ENCODE results near the gene HBP1.

HBP1 gene

DNA sequence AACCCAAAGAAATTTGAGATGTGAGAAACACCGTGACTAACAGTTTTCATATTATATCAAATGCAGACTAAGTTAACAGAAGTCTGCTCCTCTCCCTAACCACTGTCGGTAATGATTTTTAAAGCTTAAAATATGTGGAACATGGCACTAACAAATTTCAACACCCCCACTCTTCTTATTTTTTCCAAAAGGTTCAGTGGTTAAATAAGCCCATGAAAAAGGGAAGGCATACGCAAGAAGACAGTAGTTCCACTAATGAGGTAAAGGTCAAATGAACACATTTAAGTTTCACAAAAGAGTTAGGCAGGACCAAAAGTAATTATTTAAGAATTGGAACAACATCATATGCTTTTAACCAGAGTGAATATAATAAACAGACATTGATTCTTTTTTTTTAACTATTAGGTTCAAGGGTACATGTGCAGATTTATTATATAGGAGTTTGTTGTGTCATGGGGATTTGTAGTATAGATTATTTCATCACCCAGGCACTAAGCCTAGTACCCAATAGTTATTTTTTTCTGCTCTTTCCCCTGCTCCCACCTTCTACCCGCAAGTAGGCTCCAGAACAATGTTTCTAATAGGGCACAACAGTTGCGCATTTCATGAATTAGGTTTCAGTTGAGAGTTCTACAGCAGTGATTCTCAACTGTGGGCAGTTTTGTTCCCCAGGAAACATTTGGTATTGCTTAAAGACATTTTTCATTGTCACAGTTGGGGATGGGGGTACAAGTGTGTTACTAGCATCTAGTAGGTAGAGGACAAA, 79.9 kb downstream of the HBP1 start:
- Histone ChIP-seq H3K27me3 (ENCODE audit: control insufficient read depth, insufficient read depth, low read length) (no peaks in the 10 kb centered on the region), H3K4me1 (ENCODE audit: control insufficient read depth, insufficient read depth, low read length) (no peaks in the 10 kb centered on the region), H3K36me3 (ENCODE audit: control insufficient read depth, insufficient read depth, low read length) (peaks cover 4% of the 10 kb centered on the region; the same call in 1 of the 2 replicates), H3K27ac (ENCODE audit: low read depth, low read length) (no peak overlapping the region), H3K9me3 (ENCODE audit: control insufficient read depth, insufficient read depth, low read depth, low read length) (0 out of 2 replicates have a peak, but pooled peaks cover 3% of the 10 kb centered on the region), H3K9ac (ENCODE audit: low read length) (no peak overlapping the region), H3K4me3 (ENCODE audit: low read depth, low read length) (no peak overlapping the region)

DNA sequence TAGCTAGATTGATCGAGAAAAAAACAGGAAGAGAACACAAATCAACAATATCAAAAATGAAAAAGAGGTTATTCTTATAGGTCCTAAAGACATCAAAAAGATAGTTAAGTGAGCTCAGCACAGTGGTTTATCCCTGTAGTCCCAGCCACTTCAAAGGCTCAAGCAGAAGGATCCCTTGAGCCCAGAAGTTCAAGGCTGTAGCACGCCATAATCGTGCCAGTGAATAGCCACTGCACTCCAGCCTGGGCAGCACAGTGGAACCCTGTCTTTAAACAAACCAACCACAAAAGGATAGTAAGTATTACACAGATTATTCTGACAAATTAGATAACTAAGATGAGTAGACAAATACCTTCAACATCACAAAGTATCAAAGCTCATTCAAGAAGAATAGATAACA, 83.2 kb downstream of the HBP1 start:
- Histone ChIP-seq H3K27ac (ENCODE audit: low read depth, low read length) (no peak overlapping the region), H3K36me3 (ENCODE audit: control insufficient read depth, insufficient read depth, low read length) (peaks cover 4% of the 10 kb centered on the region; the same call in 1 of the 2 replicates), H3K9me3 (ENCODE audit: control insufficient read depth, insufficient read depth, low read depth, low read length) (no peaks in the 10 kb centered on the region), H3K9ac (ENCODE audit: low read length) (no peak overlapping the region), H3K4me3 (ENCODE audit: low read depth, low read length) (no peak overlapping the region), H3K27me3 (ENCODE audit: control insufficient read depth, insufficient read depth, low read length) (no peaks in the 10 kb centered on the region), H3K4me1 (ENCODE audit: control insufficient read depth, insufficient read depth, low read length) (no peaks in the 10 kb centered on the region)

Data from HUES6 (cell line).